ENCODE results near the gene ATOX1.

ATOX1 gene, protein sequence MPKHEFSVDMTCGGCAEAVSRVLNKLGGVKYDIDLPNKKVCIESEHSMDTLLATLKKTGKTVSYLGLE

GRCh38 chr5:151758430-151759241, at the start of gene ATOX1:
TSS of gene ATOX1 (minus strand) at chr5:151758631. CDS start at chr5:151758551, 80 bp downstream.
- CTCF ChIA-PET, result interaction anchor here (0.6 to 0.9 kb wide), 2 partner anchors 17 to 235 kb away, joined by 3 read pairs; no protein-coding TSS in a partner anchor

DNA sequence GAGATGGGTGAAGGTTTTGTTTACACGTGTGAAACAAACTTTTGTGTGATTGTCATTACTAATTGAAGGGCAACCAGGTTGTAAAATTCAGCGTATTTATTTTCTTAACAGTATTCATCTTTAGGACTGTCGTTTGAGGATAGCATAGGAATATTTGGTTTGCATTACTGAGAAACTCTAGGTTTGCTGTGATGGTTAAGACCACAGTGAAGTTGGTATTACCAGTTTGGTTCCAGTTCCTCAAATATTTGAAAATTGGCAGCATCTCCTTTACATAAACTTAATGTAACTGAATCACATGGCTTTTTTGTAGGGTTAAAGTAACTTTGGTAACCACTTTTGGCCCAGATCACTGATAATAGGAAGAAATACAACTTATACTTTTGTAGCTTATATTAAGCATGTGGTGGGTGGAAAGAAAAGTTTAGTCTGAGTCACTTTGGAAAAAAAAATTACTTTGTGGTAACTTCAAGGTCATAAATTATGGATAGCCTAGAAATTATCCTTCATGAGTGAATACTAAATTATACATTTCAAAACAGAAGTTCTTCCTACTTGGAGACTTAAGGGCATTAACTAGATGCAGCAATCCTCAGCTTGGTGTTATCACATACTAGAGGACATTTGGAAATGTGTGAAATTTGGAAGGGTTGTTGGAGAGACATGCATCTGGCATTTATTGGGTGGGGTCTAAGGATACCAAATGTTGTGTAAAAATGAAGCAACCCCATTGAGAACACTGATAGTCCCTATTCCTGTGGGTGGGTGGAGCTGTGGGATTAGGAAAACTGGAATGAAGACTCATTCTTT, 47.2 kb upstream of the ATOX1 start:
- POLR2A ChIA-PET, result interaction anchor here (0.8 to 1.1 kb wide), 2 partner anchors 34 to 140 kb away, joined by 3 read pairs; partner anchors contain the start of gene G3BP1
- TF ChIP-seq TARDBP (IDR thresholded peaks at IDR 0.05), result no peak
- TF ChIP-seq LEF1 (IDR thresholded peaks at IDR 0.05; ENCODE audit: borderline replicate concordance), result no peak
- TF ChIP-seq FOXA1 (IDR thresholded peaks at IDR 0.05), result no peak
- no peak for TF ChIP-seq SP1 (IDR thresholded peaks at IDR 0.05)
- no peak for TF ChIP-seq ELF4 (IDR thresholded peaks at IDR 0.05)
- TF ChIP-seq ZNF384 (IDR thresholded peaks at IDR 0.05), result no peak
- no peak for TF ChIP-seq BHLHE40 (IDR thresholded peaks at IDR 0.05; ENCODE audit: borderline replicate concordance)
- TF ChIP-seq ARNT (IDR thresholded peaks at IDR 0.05), result no peak
- no peak for TF ChIP-seq FOXK2 (IDR thresholded peaks at IDR 0.05)
- TF ChIP-seq SUZ12 (IDR thresholded peaks at IDR 0.05), result no peak
- no peak for TF ChIP-seq PKNOX1 (IDR thresholded peaks at IDR 0.05)
- TF ChIP-seq HDGF (IDR thresholded peaks at IDR 0.05; ENCODE audit: borderline replicate concordance), result no peak
- no peak for TF ChIP-seq L3MBTL2 (conservative IDR thresholded peaks at IDR 0.05)
- TF ChIP-seq CTBP1 (IDR thresholded peaks at IDR 0.05; ENCODE audit: borderline replicate concordance), result no peak
- no peak for TF ChIP-seq FOXM1 (IDR thresholded peaks at IDR 0.05; ENCODE audit: borderline replicate concordance)
- no peak for TF ChIP-seq NFRKB (IDR thresholded peaks at IDR 0.05)
- CTCF ChIA-PET, result no interaction called here
- no peak for DNase-seq (ENCODE audit: extremely low spot score)

More at GRCh38 chr5:151758430-151759241, at the start of gene ATOX1:
- peak; percentile 98 for DNase-seq (ENCODE audit: extremely low spot score)
- no peak for TF ChIP-seq NFRKB (IDR thresholded peaks at IDR 0.05)
- TF ChIP-seq L3MBTL2 (conservative IDR thresholded peaks at IDR 0.05), result 0 out of 2 replicates have a peak, but pooled peaks have one; percentile 35
- peak; percentile 10; the same call in 1 of the 2 replicates for TF ChIP-seq ELF4 (IDR thresholded peaks at IDR 0.05)
- no peak for TF ChIP-seq CTBP1 (IDR thresholded peaks at IDR 0.05; ENCODE audit: borderline replicate concordance)
- no peak for TF ChIP-seq SUZ12 (IDR thresholded peaks at IDR 0.05)
- no peak for TF ChIP-seq ZNF384 (IDR thresholded peaks at IDR 0.05)
- POLR2A ChIA-PET, result interaction anchor here (0.8 to 7.6 kb wide), 4 partner anchors 10 to 71 kb away, joined by 3 to 84 read pairs (median 3); partner anchors contain the start of genes G3BP1 and SPARC

DNA sequence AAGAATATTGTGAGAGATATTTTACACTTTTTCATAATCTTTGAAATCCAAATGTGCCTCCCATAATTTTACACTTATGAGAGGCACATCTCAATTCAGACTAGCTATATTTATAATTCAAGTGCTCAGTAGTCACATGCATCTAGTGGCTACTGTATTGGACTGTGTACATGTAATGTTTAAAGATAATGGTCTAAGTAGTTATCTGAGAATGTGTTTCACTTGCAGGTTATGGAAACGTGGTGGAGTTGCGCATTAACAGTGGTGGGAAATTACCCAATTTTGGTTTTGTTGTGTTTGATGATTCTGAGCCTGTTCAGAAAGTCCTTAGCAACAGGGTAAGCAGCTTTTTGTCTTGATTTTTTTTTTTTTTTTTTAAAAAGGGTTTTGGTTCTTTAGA, 42.1 kb upstream of the ATOX1 start:
- DNase-seq (ENCODE audit: extremely low spot score), result no peak
- ChIA-PET CTCF (no interaction called here), POLR2A (no interaction called here)
- TF ChIP-seq L3MBTL2 (conservative IDR thresholded peaks at IDR 0.05) (no peak), SUZ12 (IDR thresholded peaks at IDR 0.05) (no peak), ZNF384 (IDR thresholded peaks at IDR 0.05) (no peak), FOXM1 (IDR thresholded peaks at IDR 0.05; ENCODE audit: borderline replicate concordance) (no peak), CTBP1 (IDR thresholded peaks at IDR 0.05; ENCODE audit: borderline replicate concordance) (no peak), PKNOX1 (IDR thresholded peaks at IDR 0.05) (no peak), NFRKB (IDR thresholded peaks at IDR 0.05) (no peak), BHLHE40 (IDR thresholded peaks at IDR 0.05; ENCODE audit: borderline replicate concordance) (no peak), FOXK2 (IDR thresholded peaks at IDR 0.05) (no peak)

- POLR2A ChIA-PET, result interaction anchor here (1.0 to 1.7 kb wide), 2 partner anchors 9 to 28 kb away, joined by 5 to 10 read pairs; partner anchors contain the start of gene G3BP1
- TF ChIP-seq FOXK2 (IDR thresholded peaks at IDR 0.05), result no peak
- CTCF ChIA-PET, result no interaction called here
- no peak for DNase-seq (ENCODE audit: extremely low spot score)
Observed at GRCh38 chr5:151799407-151799806, 41.0 kb upstream of the ATOX1 start.

- POLR2A ChIA-PET, result interaction anchor here (1.0 to 1.7 kb wide), 2 partner anchors 8 to 27 kb away, joined by 5 to 10 read pairs; partner anchors contain the start of gene G3BP1
Observed at GRCh38 chr5:151798674-151799073, 40.2 kb upstream of the ATOX1 start.

DNA sequence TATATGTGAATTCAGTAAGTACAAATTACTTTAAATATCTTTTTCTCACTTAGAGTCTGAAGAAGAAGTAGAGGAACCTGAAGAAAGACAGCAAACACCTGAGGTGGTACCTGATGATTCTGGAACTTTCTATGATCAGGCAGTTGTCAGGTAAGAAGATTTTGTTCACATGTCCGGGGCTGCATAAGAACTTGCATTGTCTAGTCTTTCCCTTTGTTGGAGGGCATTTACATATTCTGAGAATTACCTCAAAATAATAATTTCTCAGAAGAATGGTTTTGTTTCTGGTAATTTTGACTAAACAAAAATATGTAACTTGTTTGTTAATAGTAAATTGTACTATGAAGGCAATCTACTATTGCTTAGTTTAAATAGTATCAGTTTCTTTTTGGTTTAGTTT, 37.0 kb upstream of the ATOX1 start:
- POLR2A ChIA-PET, result no interaction called here
- TF ChIP-seq FOXM1 (IDR thresholded peaks at IDR 0.05; ENCODE audit: borderline replicate concordance) (no peak), FOXA1 (IDR thresholded peaks at IDR 0.05) (no peak), SUZ12 (IDR thresholded peaks at IDR 0.05) (no peak), HDGF (IDR thresholded peaks at IDR 0.05; ENCODE audit: borderline replicate concordance) (no peak), NFRKB (IDR thresholded peaks at IDR 0.05) (no peak), FOXK2 (IDR thresholded peaks at IDR 0.05) (no peak), SP1 (IDR thresholded peaks at IDR 0.05) (no peak), BHLHE40 (IDR thresholded peaks at IDR 0.05; ENCODE audit: borderline replicate concordance) (no peak)
- CTCF ChIA-PET, result no interaction called here
- no peak for DNase-seq (ENCODE audit: extremely low spot score)

More at GRCh38 chr5:151798674-151799073, 40.2 kb upstream of the ATOX1 start:
- no peak for DNase-seq (ENCODE audit: extremely low spot score)
- TF ChIP-seq FOXA1 (IDR thresholded peaks at IDR 0.05) (no peak), SP1 (IDR thresholded peaks at IDR 0.05) (no peak), NFRKB (IDR thresholded peaks at IDR 0.05) (no peak)
- CTCF ChIA-PET, result no interaction called here

Measured in HEK293T (cell line).